ENCODE measurements around the gene PYDC2. TPM values are rescaled to one million over a fixed set of nuclear protein-coding genes. Genes with fewer than 3 reads are reported as not detected.

The PYDC2 gene

GRCh38 chr3:191500892-191501291, 39.9 kb downstream of the PYDC2 start:
- Histone ChIP-seq H3K23ac (ENCODE audit: low read depth, low read length, poor library complexity) (no peak overlapping the region), H2BK15ac (ENCODE audit: low read length) (no peak overlapping the region), H3K36me3 (replicated peaks in 1 of 2; ENCODE audit: control insufficient read depth in 2 of 2, insufficient read depth in 2 of 2, low read length in 2 of 2) (no peaks in the 10 kb centered on the region), H3K4ac (ENCODE audit: low read length) (no peak overlapping the region), H3K27me3 (ENCODE audit: control insufficient read depth in 3 of 3, insufficient read depth in 3 of 3, low read depth in 1 of 3, low read length in 3 of 3) (no peaks in the 10 kb centered on the region), H2BK5ac (ENCODE audit: low read length) (no peak overlapping the region), H4K91ac (ENCODE audit: low read depth, low read length, poor library complexity) (no peak overlapping the region), H3K4me1 (ENCODE audit: control insufficient read depth in 2 of 2, insufficient read depth in 1 of 2, low read depth in 1 of 2, low read length in 2 of 2) (no peaks in the 10 kb centered on the region), H2AFZ (ENCODE audit: low read length) (no peak overlapping the region), H3K18ac (ENCODE audit: low read length) (no peak overlapping the region), H2BK120ac (ENCODE audit: low read depth, low read length) (no peak overlapping the region), H3K14ac (ENCODE audit: low read length) (no peak overlapping the region), H3K27ac (replicated peaks; ENCODE audit: low read length) (no peak overlapping the region), H3K9ac (ENCODE audit: low read depth, low read length, poor library complexity) (no peak overlapping the region), H3K4me3 (ENCODE audit: low read length in 2 of 2) (no peak overlapping the region), H4K8ac (ENCODE audit: low read depth, low read length) (no peak overlapping the region), H2AK5ac (ENCODE audit: low read depth, low read length) (no peak overlapping the region), H3K79me1 (ENCODE audit: low read depth, low read length) (no peaks in the 10 kb centered on the region), H3K9me3 (replicated peaks in 1 of 2; ENCODE audit: control insufficient read depth in 2 of 2, insufficient read depth in 1 of 2, low read depth in 1 of 2, low read length in 2 of 2) (no peaks in the 10 kb centered on the region), H3K4me2 (ENCODE audit: insufficient read depth, low read length, poor library complexity, severe bottlenecking) (no peak overlapping the region), H2BK12ac (ENCODE audit: low read length) (no peak overlapping the region)
- DNase-seq (ENCODE audit: low spot score) = no peak
- WGBS, 2 donors (ENCODE audit: extremely low coverage in 2 of 2, insufficient read length in 2 of 2, insufficient replicate concordance in 1 of 2) = no CpG with 5 or more reads among the region's 5 CpGs

GRCh38 chr3:191502583-191502982, 41.6 kb downstream of the PYDC2 start:
- H3K23ac ChIP-seq (ENCODE audit: low read depth, low read length, poor library complexity) = no peak overlapping the region
- H3K4me1 ChIP-seq (ENCODE audit: control insufficient read depth in 2 of 2, insufficient read depth in 1 of 2, low read depth in 1 of 2, low read length in 2 of 2) = no peaks in the 10 kb centered on the region
- no peaks in the 10 kb centered on the region for H3K9me3 ChIP-seq (replicated peaks in 1 of 2; ENCODE audit: control insufficient read depth in 2 of 2, insufficient read depth in 1 of 2, low read depth in 1 of 2, low read length in 2 of 2)
- no peak overlapping the region for H3K4me3 ChIP-seq (ENCODE audit: low read length in 2 of 2)
- H2AFZ ChIP-seq (ENCODE audit: low read length) = no peak overlapping the region
- no peaks in the 10 kb centered on the region for H3K27me3 ChIP-seq (ENCODE audit: control insufficient read depth in 3 of 3, insufficient read depth in 3 of 3, low read depth in 1 of 3, low read length in 3 of 3)
- H3K4me2 ChIP-seq (ENCODE audit: insufficient read depth, low read length, poor library complexity, severe bottlenecking) = no peak overlapping the region
- no CpG with 5 or more reads among the region's 3 CpGs for WGBS, 2 donors (ENCODE audit: extremely low coverage in 2 of 2, insufficient read length in 2 of 2, insufficient replicate concordance in 1 of 2)
- H4K91ac ChIP-seq (ENCODE audit: low read depth, low read length, poor library complexity) = no peak overlapping the region
- no peak overlapping the region for H3K14ac ChIP-seq (ENCODE audit: low read length)
- H3K36me3 ChIP-seq (replicated peaks in 1 of 2; ENCODE audit: control insufficient read depth in 2 of 2, insufficient read depth in 2 of 2, low read length in 2 of 2) = no peaks in the 10 kb centered on the region
- no peaks in the 10 kb centered on the region for H3K79me1 ChIP-seq (ENCODE audit: low read depth, low read length)
- H4K8ac ChIP-seq (ENCODE audit: low read depth, low read length) = no peak overlapping the region
- H3K18ac ChIP-seq (ENCODE audit: low read length) = no peak overlapping the region
- H2BK120ac ChIP-seq (ENCODE audit: low read depth, low read length) = no peak overlapping the region
- no peak overlapping the region for H2BK12ac ChIP-seq (ENCODE audit: low read length)
- H2AK5ac ChIP-seq (ENCODE audit: low read depth, low read length) = no peak overlapping the region
- H2BK5ac ChIP-seq (ENCODE audit: low read length) = no peak overlapping the region
- H2BK15ac ChIP-seq (ENCODE audit: low read length) = no peak overlapping the region
- H3K9ac ChIP-seq (ENCODE audit: low read depth, low read length, poor library complexity) = no peak overlapping the region
- H3K4ac ChIP-seq (ENCODE audit: low read length) = no peak overlapping the region
- H3K27ac ChIP-seq (replicated peaks; ENCODE audit: low read length) = no peak overlapping the region
- DNase-seq (ENCODE audit: low spot score) = no peak

- Histone ChIP-seq H2BK15ac (ENCODE audit: low read length) (no peak overlapping the region), H2AFZ (ENCODE audit: low read length) (no peak overlapping the region), H4K8ac (ENCODE audit: low read depth, low read length) (no peak overlapping the region), H4K91ac (ENCODE audit: low read depth, low read length, poor library complexity) (no peak overlapping the region), H3K4ac (ENCODE audit: low read length) (no peak overlapping the region), H3K4me3 (ENCODE audit: low read length in 2 of 2) (no peak overlapping the region), H3K9ac (ENCODE audit: low read depth, low read length, poor library complexity) (no peak overlapping the region), H3K4me2 (ENCODE audit: insufficient read depth, low read length, poor library complexity, severe bottlenecking) (no peak overlapping the region), H3K9me3 (replicated peaks in 1 of 2; ENCODE audit: control insufficient read depth in 2 of 2, insufficient read depth in 1 of 2, low read depth in 1 of 2, low read length in 2 of 2) (no peaks in the 10 kb centered on the region), H2AK5ac (ENCODE audit: low read depth, low read length) (no peak overlapping the region), H3K18ac (ENCODE audit: low read length) (no peak overlapping the region), H2BK12ac (ENCODE audit: low read length) (no peak overlapping the region), H3K14ac (ENCODE audit: low read length) (no peak overlapping the region), H2BK5ac (ENCODE audit: low read length) (no peak overlapping the region), H3K23ac (ENCODE audit: low read depth, low read length, poor library complexity) (no peak overlapping the region), H3K36me3 (replicated peaks in 1 of 2; ENCODE audit: control insufficient read depth in 2 of 2, insufficient read depth in 2 of 2, low read length in 2 of 2) (no peaks in the 10 kb centered on the region), H3K79me1 (ENCODE audit: low read depth, low read length) (no peaks in the 10 kb centered on the region), H3K27me3 (ENCODE audit: control insufficient read depth in 3 of 3, insufficient read depth in 3 of 3, low read depth in 1 of 3, low read length in 3 of 3) (no peaks in the 10 kb centered on the region), H2BK120ac (ENCODE audit: low read depth, low read length) (no peak overlapping the region), H3K4me1 (ENCODE audit: control insufficient read depth in 2 of 2, insufficient read depth in 1 of 2, low read depth in 1 of 2, low read length in 2 of 2) (no peaks in the 10 kb centered on the region), H3K27ac (replicated peaks; ENCODE audit: low read length) (no peak overlapping the region)
- no CpG with 5 or more reads among the region's 2 CpGs for WGBS, 2 donors (ENCODE audit: extremely low coverage in 2 of 2, insufficient read length in 2 of 2, insufficient replicate concordance in 1 of 2)
- DNase-seq (ENCODE audit: low spot score) = no peak
Observed at GRCh38 chr3:191509078-191509477, 48.1 kb downstream of the PYDC2 start.

Small RNA genes lying within 50 kb of the gene (small RNA-seq; reads per million reads assigned to genes)
- gene PYDC2 (ENCODE audit: insufficient read depth) = not detected

Measured in neuronal stem cell (in vitro differentiated cells).